ENCODE measurements around the gene OR52I1. TPM values are rescaled to one million over a fixed set of nuclear protein-coding genes. Genes with fewer than 3 reads are reported as not detected.

The OR52I1 gene
- total and polyA plus RNA-seq, 7 donors = not detected

GRCh38 chr11:4611986-4612385 is 18.1 kb downstream of the OR52I1 start:
- Histone ChIP-seq H3K27ac (no peak overlapping the region), H3K9me3 (no peaks in the 10 kb centered on the region), H3K4me1 (peaks cover 2% of the 10 kb centered on the region), H3K27me3 (ENCODE audit: insufficient read depth in 3 of 3, low read length in 2 of 3) (peaks cover 0 to 3% (median 0%) of the 10 kb centered on the region in 3 donors), H3K36me3 (ENCODE audit: insufficient read depth in 1 of 2, low read depth in 1 of 2) (no peaks in the 10 kb centered on the region), H3K4me3 (no peak overlapping the region)
- DNase-seq (no peak), ATAC-seq (no peak)
- no peak for TF ChIP-seq CTCF (IDR thresholded peaks at IDR 0.05)
- intact Hi-C loops (cut with DNase I) = no loop called here
- WGBS, 3 donors = 78 to 88% (median 84%) methylated on average over 2 of the region's 2 CpGs

- no peak for DNase-seq
- no peak overlapping the region for H3K27ac ChIP-seq
- no peak for ATAC-seq
- intact Hi-C loops (cut with DNase I) = no loop called here
- TF ChIP-seq CTCF (IDR thresholded peaks at IDR 0.05) = no peak
- no peaks in the 10 kb centered on the region for H3K4me1 ChIP-seq
- H3K9me3 ChIP-seq = no peaks in the 10 kb centered on the region
- H3K27me3 ChIP-seq (ENCODE audit: insufficient read depth in 3 of 3, low read length in 2 of 3) = peaks cover 0 to 3% (median 0%) of the 10 kb centered on the region in 3 donors
- no peaks in the 10 kb centered on the region for H3K36me3 ChIP-seq (ENCODE audit: insufficient read depth in 1 of 2, low read depth in 1 of 2)
- H3K4me3 ChIP-seq = no peak overlapping the region
Observed at GRCh38 chr11:4615856-4616444, 22.1 kb downstream of the OR52I1 start.

- Histone ChIP-seq H3K4me3 (no peak overlapping the region), H3K4me1 (no peaks in the 10 kb centered on the region), H3K27ac (no peak overlapping the region), H3K9me3 (no peaks in the 10 kb centered on the region), H3K36me3 (ENCODE audit: insufficient read depth in 1 of 2, low read depth in 1 of 2) (no peaks in the 10 kb centered on the region), H3K27me3 (ENCODE audit: insufficient read depth in 3 of 3, low read length in 2 of 3) (peaks cover 0 to 3% (median 0%) of the 10 kb centered on the region in 3 donors)
- intact Hi-C loops (cut with DNase I) = no loop called here
- DNase-seq (no peak), ATAC-seq (no peak)
- 79 to 87% (median 81%) methylated on average over 9 of the region's 9 CpGs for WGBS, 3 donors
- no peak for TF ChIP-seq CTCF (IDR thresholded peaks at IDR 0.05)
Observed at GRCh38 chr11:4619514-4619913, 25.7 kb downstream of the OR52I1 start.

GRCh38 chr11:4626207-4627099 is 32.6 kb downstream of the OR52I1 start:
- 37 to 38% (median 37%) methylated on average over 15 of the region's 15 CpGs for WGBS, 3 donors
- peak in 1 of 4 donors; percentile 54 for ATAC-seq
- intact Hi-C loops (cut with DNase I) = no loop called here

More at GRCh38 chr11:4626207-4627099, 32.6 kb downstream of the OR52I1 start:
- Histone ChIP-seq H3K27ac (no peak overlapping the region), H3K27me3 (ENCODE audit: insufficient read depth in 3 of 3, low read length in 2 of 3) (no peaks in the 10 kb centered on the region), H3K4me1 (no peaks in the 10 kb centered on the region), H3K4me3 (no peak overlapping the region), H3K36me3 (ENCODE audit: insufficient read depth in 1 of 2, low read depth in 1 of 2) (no peaks in the 10 kb centered on the region), H3K9me3 (no peaks in the 10 kb centered on the region)
- peak; percentile 60 for TF ChIP-seq CTCF (IDR thresholded peaks at IDR 0.05)
- DNase-seq = no peak

All from psoas muscle (tissue), 8 donors.